HTR-8/SVneo (cell line): ENCODE measurements around the gene CD36.

Experiments used
- DNase-seq: peaks from one replicate; pipeline ENCODE4 v3.0.0; 2011; ENCODE audit warnings: low spot score, mixed read lengths; ENCODE audit not compliant: insufficient read length
- FAIRE-seq: peaks from 2 replicates; lab custom pipeline; 2011; peaks lifted over from hg19 to GRCh38; lab: Jason Lieb, UNC

The CD36 gene

GRCh38 chr7:80623503-80624252 is 14.8 kb upstream of the CD36 start:
- DNase-seq (no peak), FAIRE-seq (no peak)

GRCh38 chr7:80624763-80625162 is 13.7 kb upstream of the CD36 start:
- FAIRE-seq (no peak), DNase-seq (no peak)

GRCh38 chr7:80629023-80629422 is 9.4 kb upstream of the CD36 start:
- DNase-seq (no peak), FAIRE-seq (no peak)

GRCh38 chr7:80630608-80631405 is 7.6 kb upstream of the CD36 start:
- DNase-seq (no peak), FAIRE-seq (no peak)

GRCh38 chr7:80631421-80631820 is 7.0 kb upstream of the CD36 start:
- no peak for DNase-seq
- no peak for FAIRE-seq

- FAIRE-seq = no peak
- no peak for DNase-seq
Measured at GRCh38 chr7:80632139-80632538, 6.3 kb upstream of the CD36 start.

- no peak for FAIRE-seq
- DNase-seq = no peak
Measured at GRCh38 chr7:80632819-80633218, 5.6 kb upstream of the CD36 start.

- no peak for FAIRE-seq
- no peak for DNase-seq
Measured at GRCh38 chr7:80634505-80634904, 3.9 kb upstream of the CD36 start.

- DNase-seq = no peak
- FAIRE-seq = no peak
Measured at GRCh38 chr7:80635533-80635932, 2.9 kb upstream of the CD36 start.

- DNase-seq (no peak), FAIRE-seq (no peak)
Measured at GRCh38 chr7:80635998-80636397, 2.4 kb upstream of the CD36 start.

GRCh38 chr7:80636709-80637108 is 1.7 kb upstream of the CD36 start:
- no peak for DNase-seq
- FAIRE-seq = no peak

- DNase-seq = no peak
- FAIRE-seq = no peak
Measured at GRCh38 chr7:80637454-80637853, 988 bp upstream of the CD36 start.

GRCh38 chr7:80639011-80639410 is 569 bp downstream of the CD36 start:
- FAIRE-seq = no peak
- DNase-seq = no peak

GRCh38 chr7:80640846-80641245 is 2.4 kb downstream of the CD36 start:
- FAIRE-seq (no peak), DNase-seq (no peak)

GRCh38 chr7:80641548-80641947 is 3.1 kb downstream of the CD36 start:
- FAIRE-seq (no peak), DNase-seq (no peak)

- no peak for FAIRE-seq
- DNase-seq = no peak
Measured at GRCh38 chr7:80642871-80643270, 4.4 kb downstream of the CD36 start.

- DNase-seq (no peak), FAIRE-seq (no peak)
Measured at GRCh38 chr7:80643336-80643915, 5.0 kb downstream of the CD36 start.

GRCh38 chr7:80644054-80644453 is 5.6 kb downstream of the CD36 start:
- FAIRE-seq = no peak

GRCh38 chr7:80646083-80646865 is 7.8 kb downstream of the CD36 start:
- FAIRE-seq (no peak), DNase-seq (no peak)

More at GRCh38 chr7:80644054-80644453, 5.6 kb downstream of the CD36 start:
- no peak for DNase-seq

GRCh38 chr7:80647436-80647835 is 9.0 kb downstream of the CD36 start:
- no peak for DNase-seq
- FAIRE-seq = no peak
